H1 (cell line): Measurements from ENCODE around the gene LOXL1. TPM values are rescaled to one million over a fixed set of nuclear protein-coding genes. Genes with fewer than 3 reads are reported as not detected.

ENCODE experiments used
- ASH2L ChIP-seq: fragments of 200-600, 300-600 bp; sonication (generic); IDR thresholded peaks from one replicate; pipeline ENCODE4 v1.7.1; 2017; ENCODE audit warnings: low read length
- CREB1 ChIP-seq: IDR thresholded peaks from 2 replicates; pipeline ENCODE4 v1.6.1; 2012; ENCODE audit warnings: inconsistent platforms
- E2F6 ChIP-seq: IDR thresholded peaks from 2 replicates; pipeline ENCODE4 v1.6.1; 2012; ENCODE audit warnings: inconsistent platforms
- EGR1 ChIP-seq: IDR thresholded peaks from 2 replicates; pipeline ENCODE4 v1.6.1; 2011; ENCODE audit warnings: low read depth, low read length, borderline replicate concordance
- EZH2 ChIP-seq: fragments of 200-600 bp; sonication (generic); IDR thresholded peaks from 2 replicates; pipeline ENCODE4 v1.7.1; 2012; ENCODE audit warnings: low read depth, mild to moderate bottlenecking, moderate library complexity, low read length, inconsistent platforms; ENCODE audit not compliant: severe bottlenecking
- FOSL1 ChIP-seq: IDR thresholded peaks from 2 replicates; pipeline ENCODE4 v1.6.1; 2011; ENCODE audit warnings: mild to moderate bottlenecking, low read depth, low read length, moderate library complexity; ENCODE audit not compliant: insufficient read depth
- GABPA ChIP-seq: IDR thresholded peaks from 2 replicates; pipeline ENCODE4 v1.6.1; 2011; ENCODE audit warnings: mild to moderate bottlenecking, low read length, moderate library complexity, borderline replicate concordance; ENCODE audit not compliant: insufficient read depth
- HDAC2 ChIP-seq, 2 experiments: fragments of 300-600 bp in 1 of 2; sonication (generic) in 1 of 2; IDR thresholded peaks; 2 replicates each; pipeline ENCODE4 v1.6.1; 2011 to 2012; ENCODE audit warnings: low read depth in 2 of 2, low read length in 2 of 2, mild to moderate bottlenecking in 2 of 2, moderate library complexity in 2 of 2, borderline replicate concordance in 1 of 2, inconsistent platforms in 1 of 2
- HDAC6 ChIP-seq: IDR thresholded peaks from one replicate; pipeline ENCODE4 v1.7.1; 2012; ENCODE audit warnings: low read depth, mild to moderate bottlenecking, inconsistent platforms, low read length, moderate library complexity
- KDM1A ChIP-seq: fragments of 200-600, 300-600 bp; sonication (generic); IDR thresholded peaks from 2 replicates; pipeline ENCODE4 v1.7.1; 2016; ENCODE audit warnings: mild to moderate bottlenecking, low read length, borderline replicate concordance
- KDM4A ChIP-seq: IDR thresholded peaks from one replicate; pipeline ENCODE4 v1.7.1; 2012; ENCODE audit warnings: low read depth, mild to moderate bottlenecking, moderate library complexity, low read length, inconsistent platforms; ENCODE audit not compliant: severe bottlenecking
- MAX ChIP-seq: IDR thresholded peaks from 2 replicates; pipeline ENCODE4 v1.6.1; 2012; ENCODE audit warnings: inconsistent platforms
- POU5F1 ChIP-seq: IDR thresholded peaks from 2 replicates; pipeline ENCODE4 v1.6.1; 2011; ENCODE audit warnings: low read depth, mild to moderate bottlenecking, low read length, moderate library complexity
- RBBP5 ChIP-seq: IDR thresholded peaks from 2 replicates; pipeline ENCODE4 v1.7.1; 2012; ENCODE audit warnings: low read depth, mild to moderate bottlenecking, inconsistent platforms, low read length, moderate library complexity, borderline replicate concordance
- SIN3A ChIP-seq, 2 experiments: IDR thresholded peaks in 1 of 2; conservative IDR thresholded peaks in 1 of 2; 2 replicates each; pipeline ENCODE4 v1.6.1; 2011 to 2012; ENCODE audit warnings: low read length in 2 of 2, improper control_type of control experiment in 1 of 2, low read depth in 1 of 2, mild to moderate bottlenecking in 1 of 2
- TAF7 ChIP-seq: optimal IDR thresholded peaks from 2 replicates; pipeline ENCODE3; 2011; ENCODE audit warnings: low read depth, mild to moderate bottlenecking, inconsistent platforms, low read length, moderate library complexity, borderline replicate concordance
- TBP ChIP-seq: IDR thresholded peaks from 2 replicates; pipeline ENCODE4 v1.6.1; 2011; ENCODE audit warnings: low read depth, low read length, improper control_type of control experiment
- TEAD4 ChIP-seq: IDR thresholded peaks from 2 replicates; pipeline ENCODE4 v1.6.1; 2012; ENCODE audit warnings: low read depth, low read length, inconsistent platforms, mixed read lengths
- YY1 ChIP-seq: IDR thresholded peaks from 2 replicates; pipeline ENCODE4 v1.6.1; 2011; ENCODE audit warnings: low read depth, mild to moderate bottlenecking, low read length
- polyA plus RNA-seq, 7 experiments: library from polyadenylated mRNA; depleted of rRNA in 3 of 7; stranded (reverse) in 5 of 7; unstranded in 2 of 7; fragments of >200 nt in 5 of 7; fragments of 200-250 nt in 2 of 7; gene quantifications; 1 replicate in 5 of 7; 2 replicates in 1 of 7; 4 replicates in 1 of 7; pipeline versions ENCODE4 v1.2.1 to v1.2.3, GENCODE V29; 2011 to 2013; ENCODE audit warnings: missing spikeins in 2 of 7, mixed read lengths in 2 of 7
- total RNA-seq: library from RNA; stranded (reverse); fragmentation: NEBNext Ultra II Directional; extraction: Animal tissue kit (Norgen Biotek cat#: 25700); gene quantifications from 2 replicates; pipeline ENCODE4 v1.2.1, GENCODE V29; 2021

LOXL1 gene
- total and polyA plus RNA-seq, 2 of the 8 experiments (the other 6 are each of a cell fraction or from before 2014, with no cell fraction given), result 8.1 to 14.4 TPM

- no peak for TF ChIP-seq EZH2
- TF ChIP-seq ASH2L, result peak; percentile 20
- TF ChIP-seq FOSL1, result peak; percentile 98
- TF ChIP-seq HDAC6, result no peak
- TF ChIP-seq MAX, result peak; percentile 42
- peak; percentile 91 for TF ChIP-seq TEAD4
- TF ChIP-seq E2F6, result no peak; the same call in 1 of the 2 replicates
- TF ChIP-seq TAF7, result peak; percentile 7
- no peak for TF ChIP-seq RBBP5
- TF ChIP-seq KDM4A, result peak; percentile 49
- peak in 1 of 2 experiments; percentile 47; a peak in 3 of 4 replicates for TF ChIP-seq HDAC2 (IDR thresholded peaks at IDR 0.05; ENCODE audit: borderline replicate concordance in 1 of 2, low read depth in 2 of 2, low read length in 2 of 2)
- peak in 1 of 2 experiments; percentile 56; a peak in 2 of 4 replicates for TF ChIP-seq SIN3A (conservative IDR thresholded peaks at IDR 0.05 in 1 of 2, IDR thresholded peaks at IDR 0.05 in 1 of 2; ENCODE audit: low read depth in 1 of 2, low read length in 2 of 2)
- TF ChIP-seq TBP, result peak; percentile 78
- TF ChIP-seq CREB1, result 0 out of 2 replicates have a peak, but pooled peaks have one; percentile 46
- TF ChIP-seq KDM1A, result peak; percentile 88; the same call in 1 of the 2 replicates
- no peak for TF ChIP-seq POU5F1
- TF ChIP-seq GABPA, result peak; percentile 55; the same call in 1 of the 2 replicates
- peak; percentile 82 for TF ChIP-seq EGR1
- no peak for TF ChIP-seq YY1
Measured at GRCh38 chr15:73926219-73927002, at the start of gene LOXL1 (continued).
